ENCODE results near the gene GPD2. TPM values are rescaled to one million over a fixed set of nuclear protein-coding genes. Genes with fewer than 3 reads are reported as not detected.

Gene GPD2
- total RNA-seq, 2 donors from 2014 or later, result 61.1 to 76.2 TPM

DNA sequence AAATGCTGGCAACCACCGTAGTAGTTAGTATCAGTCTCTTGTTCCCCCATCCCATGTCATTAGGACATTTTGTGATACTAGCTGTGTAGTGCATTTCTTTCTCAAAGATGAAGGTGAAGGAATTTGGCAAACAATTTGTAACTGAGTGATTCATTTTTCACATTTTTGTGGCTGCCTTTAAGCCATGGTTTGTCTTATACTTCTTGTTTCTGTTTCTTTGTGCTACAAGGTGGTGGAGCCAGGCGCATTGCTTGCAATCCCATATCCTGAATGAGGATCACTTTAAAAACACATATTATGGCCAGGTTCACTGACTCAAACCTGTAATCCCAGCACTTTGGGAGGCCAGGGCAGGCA is 40.6 kb downstream of the GPD2 start:
- TF ChIP-seq, protein P1, sequence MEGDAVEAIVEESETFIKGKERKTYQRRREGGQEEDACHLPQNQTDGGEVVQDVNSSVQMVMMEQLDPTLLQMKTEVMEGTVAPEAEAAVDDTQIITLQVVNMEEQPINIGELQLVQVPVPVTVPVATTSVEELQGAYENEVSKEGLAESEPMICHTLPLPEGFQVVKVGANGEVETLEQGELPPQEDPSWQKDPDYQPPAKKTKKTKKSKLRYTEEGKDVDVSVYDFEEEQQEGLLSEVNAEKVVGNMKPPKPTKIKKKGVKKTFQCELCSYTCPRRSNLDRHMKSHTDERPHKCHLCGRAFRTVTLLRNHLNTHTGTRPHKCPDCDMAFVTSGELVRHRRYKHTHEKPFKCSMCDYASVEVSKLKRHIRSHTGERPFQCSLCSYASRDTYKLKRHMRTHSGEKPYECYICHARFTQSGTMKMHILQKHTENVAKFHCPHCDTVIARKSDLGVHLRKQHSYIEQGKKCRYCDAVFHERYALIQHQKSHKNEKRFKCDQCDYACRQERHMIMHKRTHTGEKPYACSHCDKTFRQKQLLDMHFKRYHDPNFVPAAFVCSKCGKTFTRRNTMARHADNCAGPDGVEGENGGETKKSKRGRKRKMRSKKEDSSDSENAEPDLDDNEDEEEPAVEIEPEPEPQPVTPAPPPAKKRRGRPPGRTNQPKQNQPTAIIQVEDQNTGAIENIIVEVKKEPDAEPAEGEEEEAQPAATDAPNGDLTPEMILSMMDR (IDR thresholded peaks at IDR 0.05), result no peak
- H3K4me3 ChIP-seq, result no peak overlapping the region
- H3K9me3 ChIP-seq, result no peaks in the 10 kb centered on the region
- H3K4me1 ChIP-seq, result no peaks in the 10 kb centered on the region
- no peak overlapping the region for H3K27ac ChIP-seq
- H3K36me3 ChIP-seq, result no peaks in the 10 kb centered on the region
- H3K9ac ChIP-seq (ENCODE audit: low read depth in 2 of 2, low read length in 2 of 2), result no peak overlapping the region
- no peaks in the 10 kb centered on the region for H3K27me3 ChIP-seq
- intact Hi-C loops (cut with DNase I), result no loop called here
- no peak for DNase-seq

DNA sequence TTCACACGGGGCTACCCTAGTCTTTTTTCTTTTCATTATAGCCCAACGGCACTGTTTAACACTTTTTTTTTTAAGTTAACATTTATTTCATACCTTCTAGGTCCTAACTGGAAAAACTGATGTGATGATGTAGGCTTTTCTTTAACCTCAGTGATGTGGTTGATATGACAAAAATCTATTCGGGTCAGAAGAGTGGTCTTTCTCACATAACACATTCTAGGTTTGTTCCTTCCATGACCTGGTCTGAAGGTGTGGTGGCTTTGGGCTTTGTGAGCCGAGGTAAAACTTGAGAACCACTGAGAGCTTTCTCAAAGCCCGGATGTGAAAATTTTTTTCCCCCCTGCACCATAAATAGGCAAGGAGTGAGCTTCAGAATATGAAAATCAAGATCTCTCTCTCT is 44.2 kb downstream of the GPD2 start:
- H3K27ac ChIP-seq, result no peak overlapping the region
- H3K4me1 ChIP-seq, result no peaks in the 10 kb centered on the region
- H3K27me3 ChIP-seq, result no peaks in the 10 kb centered on the region
- no peak overlapping the region for H3K9ac ChIP-seq (ENCODE audit: low read depth in 2 of 2, low read length in 2 of 2)
- intact Hi-C loops (cut with DNase I), result no loop called here
- TF ChIP-seq, protein P1 (IDR thresholded peaks at IDR 0.05), result no peak
- no peak for DNase-seq
- no peaks in the 10 kb centered on the region for H3K9me3 ChIP-seq
- H3K36me3 ChIP-seq, result no peaks in the 10 kb centered on the region
- no peak overlapping the region for H3K4me3 ChIP-seq

GRCh38 chr2:156481312-156481711 is 45.1 kb downstream of the GPD2 start:
- H3K4me3 ChIP-seq, result no peak overlapping the region
- TF ChIP-seq, protein P1 (IDR thresholded peaks at IDR 0.05), result no peak
- no peaks in the 10 kb centered on the region for H3K9me3 ChIP-seq
- H3K36me3 ChIP-seq, result no peaks in the 10 kb centered on the region
- no peak overlapping the region for H3K9ac ChIP-seq (ENCODE audit: low read depth in 2 of 2, low read length in 2 of 2)
- no peak for DNase-seq
- intact Hi-C loops (cut with DNase I), result no loop called here
- H3K27ac ChIP-seq, result no peak overlapping the region
- H3K27me3 ChIP-seq, result no peaks in the 10 kb centered on the region
- no peaks in the 10 kb centered on the region for H3K4me1 ChIP-seq

DNA sequence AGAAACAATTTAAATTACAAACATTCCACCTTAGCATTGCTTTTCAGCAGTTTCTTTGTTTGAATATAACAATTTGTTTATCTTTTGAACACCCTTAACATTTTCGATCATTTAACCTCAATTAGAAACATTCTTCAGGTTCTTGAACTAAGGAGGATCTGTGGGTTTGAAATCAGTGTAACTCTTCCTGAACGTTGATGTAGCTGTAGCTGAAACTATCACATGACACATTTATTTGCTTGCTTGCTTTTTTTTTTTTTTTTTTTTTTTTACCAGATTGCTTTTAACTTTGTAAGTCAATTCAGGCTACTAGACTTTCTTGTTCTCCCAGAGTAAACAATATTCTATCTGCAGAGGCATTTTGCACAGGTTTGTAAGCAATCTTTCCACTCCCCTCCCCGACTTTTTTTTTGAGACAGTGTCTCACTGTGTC is 47.6 kb downstream of the GPD2 start:
- no peak overlapping the region for H3K27ac ChIP-seq
- no peak for DNase-seq

DNA sequence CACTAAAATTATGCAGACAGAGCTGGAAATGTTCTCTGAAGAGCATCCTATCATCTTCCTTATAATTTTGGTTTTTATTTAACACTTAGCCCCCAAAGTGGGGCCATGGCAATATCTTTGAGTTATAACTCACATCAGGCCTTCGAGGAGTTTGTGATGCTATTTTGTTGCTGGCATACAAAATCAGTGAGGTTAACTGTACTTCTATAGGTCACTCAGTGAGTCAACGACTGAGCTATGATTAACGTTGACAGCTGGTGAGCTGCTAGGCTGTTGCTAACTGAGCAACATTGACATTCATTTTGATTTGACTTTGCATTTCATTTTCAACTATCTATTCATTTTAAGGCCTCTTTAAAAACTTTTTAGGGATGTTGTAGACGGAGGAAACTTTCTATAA is 50.0 kb downstream of the GPD2 start:
- TF ChIP-seq, protein P1 (IDR thresholded peaks at IDR 0.05), result no peak
- H3K4me1 ChIP-seq, result no peaks in the 10 kb centered on the region
- no peak overlapping the region for H3K9ac ChIP-seq (ENCODE audit: low read depth in 2 of 2, low read length in 2 of 2)
- no peak overlapping the region for H3K4me3 ChIP-seq
- intact Hi-C loops (cut with DNase I), result no loop called here
- no peaks in the 10 kb centered on the region for H3K9me3 ChIP-seq
- DNase-seq, result no peak
- no peaks in the 10 kb centered on the region for H3K27me3 ChIP-seq
- H3K36me3 ChIP-seq, result no peaks in the 10 kb centered on the region
- H3K27ac ChIP-seq, result no peak overlapping the region

More for the DNA sequence above, 47.6 kb downstream of the GPD2 start:
- no peak overlapping the region for H3K4me3 ChIP-seq
- intact Hi-C loops (cut with DNase I), result no loop called here
- H3K27me3 ChIP-seq, result no peaks in the 10 kb centered on the region
- no peaks in the 10 kb centered on the region for H3K4me1 ChIP-seq
- no peaks in the 10 kb centered on the region for H3K36me3 ChIP-seq
- no peak overlapping the region for H3K9ac ChIP-seq (ENCODE audit: low read depth in 2 of 2, low read length in 2 of 2)
- TF ChIP-seq, protein P1 (IDR thresholded peaks at IDR 0.05), result no peak
- no peaks in the 10 kb centered on the region for H3K9me3 ChIP-seq

DNA sequence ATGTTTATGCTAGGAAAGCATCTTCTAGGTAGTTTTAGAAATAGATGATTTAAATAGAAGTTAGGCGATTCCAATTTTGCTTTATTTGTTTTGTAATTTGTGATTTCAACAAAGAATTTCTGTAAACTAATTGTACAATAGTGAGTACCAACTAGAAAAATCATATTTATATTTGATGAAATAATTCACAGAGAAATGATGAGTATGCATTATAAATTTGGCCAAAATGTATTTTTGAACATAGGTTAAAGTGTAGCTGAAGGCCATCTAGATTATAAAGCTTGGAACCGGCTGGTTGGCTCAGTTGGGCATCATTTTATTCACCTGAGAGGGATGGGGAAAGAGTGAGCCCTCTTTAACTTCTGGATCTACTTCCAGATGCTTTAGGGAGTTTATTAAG is 50.4 kb downstream of the GPD2 start:
- DNase-seq, result no peak
- Histone ChIP-seq H3K4me1 (no peaks in the 10 kb centered on the region), H3K4me3 (no peak overlapping the region), H3K9ac (ENCODE audit: low read depth in 2 of 2, low read length in 2 of 2) (no peak overlapping the region), H3K36me3 (no peaks in the 10 kb centered on the region), H3K9me3 (no peaks in the 10 kb centered on the region), H3K27me3 (no peaks in the 10 kb centered on the region), H3K27ac (no peak overlapping the region)
- TF ChIP-seq, protein P1 (IDR thresholded peaks at IDR 0.05), result no peak
- intact Hi-C loops (cut with DNase I), result no loop called here

All from colonic mucosa (tissue), 4 donors.